Measurements from ENCODE around the gene TBC1D22A.

- TF ChIP-seq CTCF (optimal IDR thresholded peaks at IDR 0.05 in 1 of 3, IDR thresholded peaks at IDR 0.05 in 1 of 3, conservative IDR thresholded peaks at IDR 0.05 in 1 of 3; ENCODE audit: extremely low read depth in 1 of 3, insufficient read depth in 2 of 3, low read length in 3 of 3) = no peak
- no peak for TF ChIP-seq EZH2 (IDR thresholded peaks at IDR 0.05; ENCODE audit: low read length)
Observed at GRCh38 chr22:47163856-47164513, 401.5 kb downstream of the TBC1D22A start.

Data from keratinocyte (primary cell).